D341Med (cell line): ENCODE results near the gene CARD8.

Experiments used
- DNase-seq: peaks from one replicate; pipeline ENCODE4 v3.0.0; 2012; ENCODE audit warnings: low spot score

CARD8 gene

GRCh38 chr19:48206397-48207093, 49.2 kb downstream of the CARD8 start:
- no peak for DNase-seq

GRCh38 chr19:48203794-48204628, 51.7 kb downstream of the CARD8 start:
- peak; percentile 96 for DNase-seq

DNA sequence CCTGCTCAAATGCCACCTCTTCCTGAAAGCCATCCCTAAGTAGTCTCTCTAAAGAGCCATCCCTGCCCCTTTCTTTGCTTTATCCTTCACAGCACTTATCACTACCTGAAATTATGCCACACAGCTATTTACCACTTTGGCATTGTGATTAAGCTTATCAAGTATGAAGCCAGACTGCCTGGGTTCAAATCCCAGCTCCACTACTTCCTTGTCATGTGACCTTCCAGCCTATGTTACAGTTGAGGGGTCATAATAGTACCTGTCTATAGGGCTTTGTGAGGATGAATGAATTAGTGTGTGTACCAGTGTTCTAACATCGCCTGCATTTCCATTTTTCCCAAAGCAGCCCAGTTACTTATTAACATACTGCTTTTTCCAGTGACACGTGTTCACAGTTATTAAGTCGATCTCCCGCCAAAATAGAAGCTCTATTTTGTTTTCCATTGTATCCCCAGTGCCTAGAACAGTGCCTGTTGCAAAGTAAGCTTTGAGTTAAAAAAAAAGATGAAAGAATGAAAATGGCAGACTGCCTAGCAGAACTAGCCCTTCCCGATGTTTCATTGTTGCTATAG, 52.4 kb downstream of the CARD8 start:
- DNase-seq: no peak

DNA sequence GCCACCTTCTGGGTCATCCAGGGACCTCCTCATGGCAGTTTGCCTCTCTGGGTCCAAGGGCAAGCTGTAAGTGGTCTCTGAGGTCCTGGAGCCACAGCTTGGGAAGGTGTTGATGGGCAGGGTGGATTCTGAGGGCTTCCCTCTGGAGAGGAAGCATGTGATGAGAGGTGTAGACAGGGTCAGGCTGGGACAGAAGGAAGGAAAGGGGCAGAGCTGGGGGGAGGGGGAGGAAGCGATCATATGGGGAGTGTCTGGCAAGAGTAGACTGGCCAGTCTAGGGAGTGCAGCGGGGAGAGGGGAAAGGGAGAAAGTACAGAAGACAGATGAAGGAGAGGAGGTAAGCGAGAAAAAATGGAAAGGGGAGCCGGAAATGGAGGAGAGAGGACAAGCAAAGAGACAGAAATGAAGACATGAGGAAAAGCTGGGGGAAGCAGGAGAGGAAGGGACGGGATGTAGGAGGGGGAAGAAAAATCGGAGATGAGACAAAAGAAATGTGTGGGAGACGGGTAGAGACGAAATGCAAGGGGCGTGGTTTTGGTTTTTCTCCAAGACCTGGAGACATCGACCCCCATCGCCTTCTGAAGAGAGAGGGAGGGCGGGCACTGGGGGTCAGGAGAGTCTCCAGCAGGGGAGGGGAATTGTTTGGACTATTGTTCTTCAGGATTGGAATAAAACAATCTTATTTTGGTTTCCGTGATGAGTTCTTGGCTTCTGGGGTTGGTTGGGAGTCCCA, 58.6 kb downstream of the CARD8 start:
- DNase-seq: no peak

- DNase-seq: peak; percentile 33
Observed at GRCh38 chr19:48196321-48196763, 59.4 kb downstream of the CARD8 start.

DNA sequence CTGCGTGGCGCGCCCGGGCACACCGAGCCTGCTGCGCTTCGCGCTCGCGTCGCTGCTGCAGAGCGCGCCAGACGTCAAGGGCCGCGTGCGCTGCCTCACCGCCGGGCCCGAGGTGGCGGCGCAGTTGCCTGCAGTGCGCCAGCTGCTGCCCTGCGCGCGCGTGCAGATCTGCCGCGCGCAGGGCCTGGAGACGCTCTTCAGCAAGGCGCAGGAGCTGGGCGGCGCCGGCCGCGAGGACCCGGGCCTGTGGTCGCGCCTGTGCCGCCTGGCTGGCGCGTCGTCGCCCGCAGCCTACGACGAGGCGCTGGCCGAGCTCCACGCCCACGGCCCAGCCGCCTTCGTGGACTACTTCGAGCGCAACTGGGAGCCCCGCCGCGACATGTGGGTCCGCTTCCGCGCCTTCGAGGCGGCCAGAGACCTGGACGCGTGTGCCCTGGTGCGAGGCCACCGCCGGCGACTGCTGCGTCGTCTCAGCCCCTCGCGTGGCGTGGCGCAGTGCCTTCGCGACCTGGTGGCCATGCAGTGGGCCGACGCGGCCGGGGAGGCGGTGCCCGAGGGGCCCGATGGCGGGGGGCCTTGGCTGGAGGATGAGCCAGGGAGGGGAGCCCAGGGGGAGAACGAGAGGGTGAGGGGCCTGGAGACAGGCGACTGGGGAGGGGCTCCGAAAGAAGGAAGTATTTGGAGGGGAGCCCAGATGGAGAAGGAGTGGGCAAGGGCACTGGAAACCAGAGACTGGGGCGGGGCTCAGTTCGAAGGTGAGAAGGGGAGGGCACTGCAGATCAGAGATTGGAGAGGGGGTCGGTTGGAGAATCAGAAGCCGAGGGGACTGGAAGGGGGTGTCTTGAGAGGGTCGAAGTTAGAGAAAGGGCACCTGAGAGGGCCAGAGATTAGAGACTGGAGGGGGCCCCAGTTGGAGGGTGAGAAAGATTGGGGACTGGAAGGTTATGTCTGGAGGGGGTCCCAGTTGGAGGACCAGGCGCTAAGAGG, 60.6 kb downstream of the CARD8 start:
- DNase-seq: peak; percentile 38

GRCh38 chr19:48194041-48194843, 61.5 kb downstream of the CARD8 start:
- DNase-seq: peak; percentile 43

GRCh38 chr19:48192750-48193149, 63.0 kb downstream of the CARD8 start:
- DNase-seq: no peak

GRCh38 chr19:48190885-48191284, 64.8 kb downstream of the CARD8 start:
- DNase-seq: no peak

GRCh38 chr19:48190288-48190884, 65.3 kb downstream of the CARD8 start:
- peak; percentile 73 for DNase-seq

GRCh38 chr19:48186541-48186991, 69.1 kb downstream of the CARD8 start:
- peak; percentile 74 for DNase-seq

DNA sequence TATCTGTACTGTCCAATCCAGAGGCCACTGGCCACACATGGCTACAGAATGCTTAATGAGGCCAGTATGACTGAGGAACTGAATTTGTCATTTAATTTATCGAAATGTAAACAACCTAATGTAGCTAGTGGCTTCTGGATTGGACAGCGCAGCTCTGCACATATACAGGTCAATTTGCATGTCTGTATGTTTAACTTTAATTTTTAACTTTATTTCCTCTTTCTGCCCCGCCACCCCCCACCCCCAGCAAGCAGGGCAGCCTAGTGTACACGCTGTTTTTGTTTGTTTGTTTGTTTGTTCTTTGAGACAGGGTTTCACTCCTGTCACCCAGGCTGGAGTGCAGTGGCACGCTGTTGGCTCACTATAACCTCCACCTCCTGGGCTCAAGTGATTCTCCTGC, 69.7 kb downstream of the CARD8 start:
- DNase-seq: no peak

GRCh38 chr19:48183356-48183755, 72.4 kb downstream of the CARD8 start:
- no peak for DNase-seq

DNA sequence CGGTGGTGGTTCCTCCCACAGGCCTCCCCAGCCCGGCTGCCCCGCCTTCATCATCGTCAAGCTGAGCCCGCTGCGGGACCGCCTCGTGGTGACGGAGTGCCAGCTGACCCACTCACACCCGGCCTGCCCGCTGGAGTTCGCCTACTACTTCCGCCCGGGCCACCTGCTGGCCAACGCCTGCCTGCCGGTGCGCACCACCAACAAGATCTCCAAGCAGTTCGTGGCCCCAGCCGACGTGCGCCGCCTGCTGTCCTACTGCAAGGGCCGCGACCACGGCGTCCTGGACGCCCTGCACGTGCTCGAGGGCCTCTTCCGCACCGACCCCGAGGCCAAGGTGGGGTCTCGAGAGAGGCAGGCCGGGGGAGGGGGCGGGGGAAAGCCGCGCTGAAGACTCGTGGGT, 73.3 kb downstream of the CARD8 start:
- DNase-seq: peak; percentile 45

GRCh38 chr19:48181505-48181904, 74.2 kb downstream of the CARD8 start:
- DNase-seq: no peak

DNA sequence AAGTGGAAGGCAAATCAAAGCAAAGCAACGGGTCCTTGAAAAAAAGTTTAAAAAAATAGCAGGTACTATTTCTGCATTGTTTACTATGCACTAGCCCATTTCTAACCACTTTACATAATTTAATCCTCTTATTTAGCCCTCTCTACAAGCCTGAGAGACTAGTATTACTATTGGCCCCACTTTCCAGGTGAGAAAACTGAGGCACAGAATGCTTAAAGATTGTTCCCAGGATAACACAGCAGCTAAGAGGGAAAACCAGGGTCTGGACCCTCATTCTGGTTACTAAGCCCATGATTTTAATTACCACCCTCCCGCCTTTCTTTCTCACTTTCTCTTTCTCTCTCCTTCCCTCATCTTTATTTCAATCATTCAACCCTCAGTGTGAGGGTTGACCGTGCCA, 79.5 kb downstream of the CARD8 start:
- no peak for DNase-seq

- DNase-seq: no peak
Observed at GRCh38 chr19:48175578-48175977, 80.1 kb downstream of the CARD8 start.

DNA sequence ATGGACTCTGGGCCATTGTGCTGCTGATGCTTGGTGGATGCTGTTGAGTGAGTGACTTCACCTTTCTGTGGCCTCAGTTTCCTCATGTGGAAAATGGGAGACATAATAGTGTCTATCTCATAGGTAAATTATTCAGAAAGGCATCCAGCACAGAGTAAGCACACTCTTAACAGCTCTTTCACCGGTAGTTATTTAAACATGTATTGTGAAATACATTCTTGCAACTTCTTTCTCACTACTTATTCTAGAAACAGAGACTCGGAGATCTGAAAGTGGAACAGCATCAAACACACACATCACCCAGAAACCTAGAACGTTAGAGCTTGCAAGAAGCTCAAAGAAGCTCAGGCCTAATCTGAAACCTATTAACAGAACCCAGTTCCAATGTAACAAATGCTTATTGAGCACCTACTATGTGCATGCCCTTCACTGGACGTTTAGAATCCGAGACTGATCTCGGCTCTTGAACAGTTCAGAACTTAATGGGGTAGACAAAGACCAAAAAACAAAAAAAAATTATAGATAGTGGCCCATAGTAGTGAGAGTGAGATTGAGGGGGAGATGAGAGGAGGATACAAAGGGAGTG, 81.2 kb downstream of the CARD8 start:
- no peak for DNase-seq

DNA sequence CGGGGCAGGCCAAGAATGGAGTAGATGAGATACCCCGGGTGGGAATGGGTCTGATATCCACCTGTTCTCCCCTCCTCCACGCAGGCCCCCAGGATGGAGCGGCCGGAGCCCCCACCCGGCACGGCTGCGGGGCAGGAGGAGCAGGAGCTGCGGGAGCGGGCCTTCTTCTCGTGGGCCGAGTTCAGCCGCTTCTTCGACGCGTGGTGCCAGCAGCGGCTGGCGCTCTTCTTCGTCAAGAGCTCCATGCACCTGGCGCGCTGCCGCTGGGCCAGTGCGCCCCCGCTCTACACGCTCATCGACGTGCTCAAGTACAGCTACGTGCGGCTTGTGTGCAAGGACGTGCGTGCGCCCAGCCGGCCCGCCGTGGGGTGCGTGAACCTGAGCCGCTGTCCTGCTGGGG, 84.0 kb downstream of the CARD8 start:
- no peak for DNase-seq
